GM18867 (cell line): ENCODE data around the gene TBRG1.
"Not testable (repeated sequence)": the region's sequence is repeated elsewhere in the genome, so short reads cannot be mapped to it uniquely, and the experiment has no call there.

Experiments
- ATAC-seq: cut with Tn5 transposase; IDR thresholded peaks from one replicate; pipeline ENCODE4 v1.9.1; 2021; ENCODE audit warnings: mild to moderate bottlenecking, moderate library complexity; ENCODE audit not compliant: unreplicated experiment

Gene TBRG1

GRCh38 chr11:124622531-124623451 is at the start of gene TBRG1:
Gene TBRG1, plus strand, starts transcription at chr11:124622864. Its CDS starts 220 bp downstream, at chr11:124623084.
- ATAC-seq: peak; percentile 97

GRCh38 chr11:124577716-124578427 is 44.8 kb upstream of the TBRG1 start:
- ATAC-seq: no peak

- ATAC-seq: no peak
These were observed 43.9 kb upstream of the TBRG1 start for GRCh38 chr11:124578761-124579160.

GRCh38 chr11:124581817-124582216 is 40.8 kb upstream of the TBRG1 start:
- no peak for ATAC-seq

- ATAC-seq: no peak
These were observed 40.1 kb upstream of the TBRG1 start for GRCh38 chr11:124582565-124582964.

GRCh38 chr11:124583781-124584180 is 38.9 kb upstream of the TBRG1 start:
- no peak for ATAC-seq

- no peak for ATAC-seq
These were observed 37.8 kb upstream of the TBRG1 start for GRCh38 chr11:124584681-124585372.

- peak; percentile 56 for ATAC-seq
These were observed 36.3 kb upstream of the TBRG1 start for GRCh38 chr11:124586238-124586860.

- no peak for ATAC-seq
These were observed 31.2 kb upstream of the TBRG1 start for GRCh38 chr11:124591430-124591829.

- ATAC-seq: no peak
These were observed 30.0 kb upstream of the TBRG1 start for GRCh38 chr11:124592627-124593026.

- ATAC-seq: no peak
These were observed 27.4 kb upstream of the TBRG1 start for GRCh38 chr11:124595302-124595701.

- no peak for ATAC-seq
These were observed 25.0 kb upstream of the TBRG1 start for GRCh38 chr11:124597626-124598025.

- ATAC-seq: no peak
These were observed 21.9 kb upstream of the TBRG1 start for GRCh38 chr11:124600621-124601320.

GRCh38 chr11:124602193-124602592 is 20.5 kb upstream of the TBRG1 start:
- no peak for ATAC-seq

- not testable (repeated sequence) for ATAC-seq
These were observed 19.9 kb upstream of the TBRG1 start for GRCh38 chr11:124602723-124603122.

GRCh38 chr11:124605719-124606118 is 16.9 kb upstream of the TBRG1 start:
- no peak for ATAC-seq

- no peak for ATAC-seq
These were observed 14.5 kb upstream of the TBRG1 start for GRCh38 chr11:124608147-124608546.

GRCh38 chr11:124610295-124610694 is 12.4 kb upstream of the TBRG1 start:
- ATAC-seq: no peak

- ATAC-seq: no peak
These were observed 11.6 kb upstream of the TBRG1 start, which contains the start of gene PANX3 for GRCh38 chr11:124611064-124611463. Gene PANX3, plus strand, starts transcription at chr11:124611428. Its CDS starts 129 bp downstream, at chr11:124611557.

GRCh38 chr11:124612045-124612444 is 10.6 kb upstream of the TBRG1 start:
- peak; percentile 73 for ATAC-seq
